ENCODE results near the gene SUFU. TPM values are rescaled to one million over a fixed set of nuclear protein-coding genes. Genes with fewer than 3 reads are reported as not detected.

SUFU gene
- total RNA-seq, 1 donor from 2014 or later, result 6.2 TPM

- no peak overlapping the region for H3K4me3 ChIP-seq (ENCODE audit: low read depth, low read length)
- no peak for TF ChIP-seq CTCF (conservative IDR thresholded peaks at IDR 0.05; ENCODE audit: low read depth, low read length)
- no peak for DNase-seq (ENCODE audit: low read depth)
Measured at GRCh38 chr10:102632394-102633111, 128.8 kb downstream of the SUFU start.

GRCh38 chr10:102633287-102633686 lies 129.5 kb downstream of the SUFU start:
- TF ChIP-seq CTCF (conservative IDR thresholded peaks at IDR 0.05; ENCODE audit: low read depth, low read length), result no peak
- no peak overlapping the region for H3K4me3 ChIP-seq (ENCODE audit: low read depth, low read length)
- no peak for DNase-seq (ENCODE audit: low read depth)

- no peak for DNase-seq (ENCODE audit: low read depth)
- TF ChIP-seq CTCF (conservative IDR thresholded peaks at IDR 0.05; ENCODE audit: low read depth, low read length), result no peak
- no peak overlapping the region for H3K4me3 ChIP-seq (ENCODE audit: low read depth, low read length)
Measured at GRCh38 chr10:102633848-102634247, 130.1 kb downstream of the SUFU start.

- TF ChIP-seq CTCF (conservative IDR thresholded peaks at IDR 0.05; ENCODE audit: low read depth, low read length), result no peak
- no peak overlapping the region for H3K4me3 ChIP-seq (ENCODE audit: low read depth, low read length)
- no peak for DNase-seq (ENCODE audit: low read depth)
Measured at GRCh38 chr10:102634686-102635085, 130.9 kb downstream of the SUFU start.

- no peak overlapping the region for H3K4me3 ChIP-seq (ENCODE audit: low read depth, low read length)
- no peak for DNase-seq (ENCODE audit: low read depth)
- no peak for TF ChIP-seq CTCF (conservative IDR thresholded peaks at IDR 0.05; ENCODE audit: low read depth, low read length)
Measured at GRCh38 chr10:102635377-102635776, 131.6 kb downstream of the SUFU start.

GRCh38 chr10:102639537-102639936 lies 135.8 kb downstream of the SUFU start:
- no peak overlapping the region for H3K4me3 ChIP-seq (ENCODE audit: low read depth, low read length)
- TF ChIP-seq CTCF (conservative IDR thresholded peaks at IDR 0.05; ENCODE audit: low read depth, low read length), result no peak
- no peak for DNase-seq (ENCODE audit: low read depth)

GRCh38 chr10:102641402-102641801 lies 137.6 kb downstream of the SUFU start:
- H3K4me3 ChIP-seq (ENCODE audit: low read depth, low read length), result peak overlapping the region; percentile 81
- no peak for DNase-seq (ENCODE audit: low read depth)
- TF ChIP-seq CTCF (conservative IDR thresholded peaks at IDR 0.05; ENCODE audit: low read depth, low read length), result no peak

Data from epithelial cell of proximal tubule (primary cell).